B cell (primary cell): Measurements from ENCODE around the gene P2RX7. TPM values are rescaled to one million over a fixed set of nuclear protein-coding genes. Genes with fewer than 3 reads are reported as not detected.
A peak's percentile ranks its signal among the peaks of the same experiment; 100 is the strongest.

Experiments
- ATAC-seq: fragments of 200-7000 bp; cut with Tn5 transposase; one replicate; pipeline ENCODE4 v1.10.0; 2021; ENCODE audit warnings: low read depth, mild to moderate bottlenecking, moderate number of reproducible peaks, moderate library complexity
- CTCF ChIA-PET: fragments of 350-600 bp; sonication (Branson Sonifier 250); formaldehyde crosslinking; loops from one replicate; lab custom pipeline; 2021; ENCODE audit warnings: antibody characterized with exemption, inconsistent platforms; lab: Charles Lee
- POLR2A ChIA-PET: fragments of 350-600 bp; sonication (Branson Sonifier 250); formaldehyde crosslinking; loops from one replicate; lab custom pipeline; 2021; ENCODE audit warnings: antibody characterized with exemption; lab: Charles Lee
- DNase-seq: peaks from one replicate; pipeline ENCODE4 v3.0.0; 2013
- H2AFZ ChIP-seq: 2 replicates; pipeline ENCODE4 v1.6.1; 2012; ENCODE audit warnings: mild to moderate bottlenecking, low read depth, low read length; ENCODE audit not compliant: insufficient read depth, poor library complexity, severe bottlenecking
- H3K27ac ChIP-seq, 2 donors: 1 replicate in 1 of 2; 2 replicates in 1 of 2; pipeline ENCODE4 v1.5.1; 2012 to 2013; ENCODE audit warnings: low read length in 2 of 2, mild to moderate bottlenecking in 2 of 2, moderate library complexity in 1 of 2
- H3K27me3 ChIP-seq, 4 experiments: fragments of 200-600 bp in 1 of 4; sonication (generic) in 1 of 4; replicated peaks in 1 of 4; 1 replicate in 2 of 4; 2 replicates in 2 of 4; pipeline versions ENCODE4 v1.6.1 to v1.7.0; 2013 to 2016; ENCODE audit warnings: low read length in 3 of 4, mild to moderate bottlenecking in 2 of 4, mixed read lengths in 1 of 4, moderate library complexity in 1 of 4; ENCODE audit not compliant: insufficient read depth in 4 of 4, control insufficient read depth in 3 of 4; ENCODE audit errors: control extremely low read depth in 1 of 4
- H3K36me3 ChIP-seq, 2 experiments: replicated peaks in 1 of 2; 1 replicate in 1 of 2; 2 replicates in 1 of 2; pipeline versions ENCODE4 v1.6.1 to v1.7.1; 2013; ENCODE audit warnings: low read length in 1 of 2; ENCODE audit not compliant: insufficient read depth in 2 of 2, control insufficient read depth in 1 of 2; ENCODE audit errors: control extremely low read depth in 1 of 2, extremely low read depth in 1 of 2
- H3K4me1 ChIP-seq, 2 donors: fragments of 200-600 bp in 1 of 2; sonication (generic) in 1 of 2; 1 replicate in 1 of 2; 2 replicates in 1 of 2; pipeline versions ENCODE4 v1.5.1 to v1.6.1; 2013 to 2017; ENCODE audit warnings: low read length in 2 of 2; ENCODE audit not compliant: control insufficient read depth in 2 of 2, insufficient read depth in 2 of 2
- H3K4me2 ChIP-seq: replicated peaks from 2 replicates; pipeline ENCODE3; 2012; ENCODE audit warnings: mild to moderate bottlenecking, low read depth, low read length; ENCODE audit not compliant: poor library complexity, severe bottlenecking
- H3K4me3 ChIP-seq, 5 experiments: fragments of 200-600 bp in 1 of 5; sonication (generic) in 1 of 5; 1 replicate in 3 of 5; 2 replicates in 2 of 5; pipeline versions ENCODE4 v1.5.1 to v1.7.0; 2011 to 2016; ENCODE audit warnings: low read length in 4 of 5, mild to moderate bottlenecking in 4 of 5, low read depth in 2 of 5, control low read depth in 1 of 5, moderate library complexity in 1 of 5; ENCODE audit not compliant: insufficient read depth in 1 of 5; ENCODE audit errors: control extremely low read depth in 1 of 5, extremely low read depth in 1 of 5
- H3K79me2 ChIP-seq: fragments of 200-600 bp; sonication (generic); one replicate; pipeline ENCODE4 v1.6.0; 2016; ENCODE audit warnings: low read length; ENCODE audit not compliant: control insufficient read depth, insufficient read depth
- H3K9ac ChIP-seq: fragments of 200-600 bp; sonication (generic); 2 replicates; pipeline ENCODE4 v1.6.1; 2017; ENCODE audit warnings: mild to moderate bottlenecking, low read length, moderate library complexity
- H3K9me3 ChIP-seq, 3 donors: one replicate each; pipeline versions ENCODE4 v1.6.1 to v1.7.1; 2013; ENCODE audit warnings: low read length in 2 of 3; ENCODE audit not compliant: control insufficient read depth in 2 of 3, insufficient read depth in 1 of 3; ENCODE audit errors: control extremely low read depth in 1 of 3
- H4K20me1 ChIP-seq: 2 replicates; pipeline ENCODE4 v1.6.0; 2012; ENCODE audit warnings: mild to moderate bottlenecking, low read length; ENCODE audit not compliant: insufficient read depth, control insufficient read depth, poor library complexity, severe bottlenecking
- H3K27ac Mint-ChIP-seq: one replicate; pipeline ENCODE4 v1.8.0; 2021; ENCODE audit warnings: mixed read lengths
- H3K27me3 Mint-ChIP-seq: one replicate; pipeline ENCODE4 v1.8.0; 2021; ENCODE audit warnings: mixed read lengths
- H3K4me1 Mint-ChIP-seq: one replicate; pipeline ENCODE4 v1.8.0; 2021; ENCODE audit warnings: mixed read lengths
- H3K4me3 Mint-ChIP-seq: one replicate; pipeline ENCODE4 v1.8.0; 2021; ENCODE audit warnings: mixed read lengths
- H3K9me3 Mint-ChIP-seq: one replicate; pipeline ENCODE4 v1.8.0; 2022; ENCODE audit warnings: mixed read lengths; ENCODE audit not compliant: insufficient read depth
- EZH2 ChIP-seq: IDR thresholded peaks from 2 replicates; pipeline ENCODE4 v1.6.1; 2012; ENCODE audit warnings: borderline replicate concordance, low read depth, mild to moderate bottlenecking, moderate library complexity, low read length; ENCODE audit not compliant: insufficient read depth, poor library complexity, severe bottlenecking
- WGBS: methylation state at CpG from one replicate; pipeline ENCODE4 v1.1.5; 2013; ENCODE audit warnings: missing lambda C conversion rate; ENCODE audit not compliant: insufficient coverage; 5-methylcytosine and 5-hydroxymethylcytosine counted together
- intact Hi-C: fragments of 100-400 bp; cut with micrococcal nuclease; formaldehyde crosslinking; loops from one replicate; pipeline ENCODE4 v1.10.0; 2022
- polyA plus RNA-seq: library from polyadenylated mRNA; depleted of rRNA; stranded (reverse); fragments of >200 nt; gene quantifications from 2 replicates; pipeline ENCODE4 v1.2.3, GENCODE V29; 2012
- total RNA-seq, 2 donors: library from RNA; stranded (reverse); fragments of 120-200 nt in 1 of 2; gene quantifications; 1 replicate in 1 of 2; 2 replicates in 1 of 2; pipeline versions ENCODE4 v1.2.3 to v1.2.4, GENCODE V29; 2013 to 2022
- TF ChIP-seq, protein P1 (sequence below): fragments of 200-600 bp; IDR thresholded peaks from one replicate; pipeline ENCODE4 v1.8.0; 2022; ENCODE audit warnings: antibody characterized with exemption, mild to moderate bottlenecking

The P2RX7 gene
- total and polyA plus RNA-seq, 2 donors (not counting 1 experiment from before 2014, with no cell fraction given): 5.3 to 6.3 TPM

DNA sequence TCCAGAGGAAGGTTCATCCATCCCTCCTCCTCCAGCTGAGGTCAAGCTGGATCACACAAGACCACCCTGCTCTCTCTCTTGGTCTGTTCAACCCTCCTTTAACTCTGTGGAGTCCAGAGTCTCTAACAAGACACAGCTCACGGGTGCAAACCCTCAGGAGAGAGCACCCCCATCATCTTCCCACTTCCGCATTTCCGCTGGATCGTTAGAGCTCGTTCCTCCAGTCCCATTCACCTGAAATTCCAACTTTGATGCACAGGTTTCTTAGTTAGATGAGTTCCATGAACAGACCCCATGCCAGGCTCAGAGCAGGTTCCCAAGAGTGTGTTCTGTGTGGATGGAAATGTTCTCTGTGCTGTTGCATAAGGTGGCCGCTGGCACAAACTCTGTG is 44.5 kb upstream of the P2RX7 start:
- Mint-ChIP-seq H3K4me3 (no peak overlapping the region), H3K27me3 (no peaks in the 10 kb centered on the region), H3K27ac (no peak overlapping the region), H3K4me1 (peaks cover 16% of the 10 kb centered on the region), H3K9me3 (no peaks in the 10 kb centered on the region)
- Histone ChIP-seq H2AFZ (peak overlapping the region; percentile 8), H3K79me2 (no peaks in the 10 kb centered on the region), H3K4me3 (no peak overlapping the region), H3K9me3 (peaks cover 0 to under 1% (median 0%) of the 10 kb centered on the region in 3 donors), H3K9ac (no peak overlapping the region), H3K27me3 (no peaks in the 10 kb centered on the region), H3K36me3 (no peaks in the 10 kb centered on the region), H3K27ac (no peak overlapping the region), H3K4me1 (peaks cover 3 to 6% of the 10 kb centered on the region in 2 donors), H4K20me1 (no peaks in the 10 kb centered on the region), H3K4me2 (no peak overlapping the region)
- no peak for DNase-seq
- CTCF ChIA-PET: no interaction called here
- intact Hi-C loops: no loop called here
- TF ChIP-seq, protein P1, sequence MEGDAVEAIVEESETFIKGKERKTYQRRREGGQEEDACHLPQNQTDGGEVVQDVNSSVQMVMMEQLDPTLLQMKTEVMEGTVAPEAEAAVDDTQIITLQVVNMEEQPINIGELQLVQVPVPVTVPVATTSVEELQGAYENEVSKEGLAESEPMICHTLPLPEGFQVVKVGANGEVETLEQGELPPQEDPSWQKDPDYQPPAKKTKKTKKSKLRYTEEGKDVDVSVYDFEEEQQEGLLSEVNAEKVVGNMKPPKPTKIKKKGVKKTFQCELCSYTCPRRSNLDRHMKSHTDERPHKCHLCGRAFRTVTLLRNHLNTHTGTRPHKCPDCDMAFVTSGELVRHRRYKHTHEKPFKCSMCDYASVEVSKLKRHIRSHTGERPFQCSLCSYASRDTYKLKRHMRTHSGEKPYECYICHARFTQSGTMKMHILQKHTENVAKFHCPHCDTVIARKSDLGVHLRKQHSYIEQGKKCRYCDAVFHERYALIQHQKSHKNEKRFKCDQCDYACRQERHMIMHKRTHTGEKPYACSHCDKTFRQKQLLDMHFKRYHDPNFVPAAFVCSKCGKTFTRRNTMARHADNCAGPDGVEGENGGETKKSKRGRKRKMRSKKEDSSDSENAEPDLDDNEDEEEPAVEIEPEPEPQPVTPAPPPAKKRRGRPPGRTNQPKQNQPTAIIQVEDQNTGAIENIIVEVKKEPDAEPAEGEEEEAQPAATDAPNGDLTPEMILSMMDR: no peak
- TF ChIP-seq EZH2: no peak
- POLR2A ChIA-PET: no interaction called here
- WGBS: 97% methylated on average over 6 of the region's 6 CpGs
- no peak for ATAC-seq

DNA sequence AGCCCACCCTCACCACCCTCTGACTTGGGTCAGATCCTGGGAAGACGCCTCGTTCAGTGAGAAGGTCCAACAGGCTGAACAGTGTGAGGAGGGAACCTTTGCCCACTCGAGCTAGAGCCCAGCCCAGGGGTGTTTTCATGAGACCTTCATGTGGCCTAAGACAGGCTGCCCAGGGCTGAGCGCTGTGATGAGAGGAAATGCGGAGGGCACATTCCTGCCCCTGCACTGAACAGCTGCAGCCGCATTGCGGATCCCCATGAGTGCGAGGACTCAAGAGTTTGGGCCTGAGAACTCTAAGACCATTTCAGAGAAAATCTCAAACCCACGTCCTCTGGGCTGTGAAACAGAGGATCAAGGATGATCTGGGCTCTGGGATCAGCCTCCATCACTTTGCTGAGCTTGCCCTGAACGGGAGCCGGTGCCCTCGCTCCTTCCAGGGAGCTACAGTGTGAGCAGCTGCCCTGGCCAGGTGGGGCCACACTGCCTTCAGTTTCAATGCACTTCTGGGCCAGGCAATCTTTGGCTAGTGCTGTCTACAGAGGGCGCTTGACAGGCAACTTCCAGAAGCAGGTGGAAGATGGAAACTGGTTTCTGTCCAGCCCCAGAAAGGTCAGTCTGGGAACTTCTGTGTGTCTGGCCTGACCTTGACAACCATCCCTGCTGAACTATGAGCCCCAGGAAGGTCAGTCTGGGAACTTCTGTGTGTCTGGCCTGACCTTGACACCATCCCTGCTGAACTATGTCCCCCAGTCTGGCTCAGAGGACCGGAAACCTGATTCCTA is 43.5 kb upstream of the P2RX7 start:
- Histone ChIP-seq H3K4me1 (peaks cover 3 to 6% of the 10 kb centered on the region in 2 donors), H3K36me3 (no peaks in the 10 kb centered on the region), H3K27me3 (no peaks in the 10 kb centered on the region), H2AFZ (no peak overlapping the region), H3K4me2 (no peak overlapping the region), H3K27ac (no peak overlapping the region), H3K9ac (no peak overlapping the region), H4K20me1 (no peaks in the 10 kb centered on the region), H3K79me2 (no peaks in the 10 kb centered on the region), H3K9me3 (peaks cover 0 to 4% (median 0%) of the 10 kb centered on the region in 3 donors), H3K4me3 (no peak overlapping the region)
- TF ChIP-seq, protein P1: no peak
- TF ChIP-seq EZH2: no peak
- ChIA-PET POLR2A (no interaction called here), CTCF (no interaction called here)
- Mint-ChIP-seq H3K27me3 (no peaks in the 10 kb centered on the region), H3K9me3 (no peaks in the 10 kb centered on the region), H3K4me1 (peaks cover 18% of the 10 kb centered on the region), H3K4me3 (no peak overlapping the region), H3K27ac (no peak overlapping the region)
- 91% methylated on average over 14 of the region's 14 CpGs for WGBS
- ATAC-seq: no peak
- DNase-seq: no peak
- intact Hi-C loops: no loop called here
